GM12801 (cell line): ENCODE data around the gene FAM167B.

Source experiments
- CTCF ChIP-seq: IDR thresholded peaks from one replicate; pipeline ENCODE4 v1.5.1; 2011; ENCODE audit warnings: control low read depth; ENCODE audit not compliant: insufficient read length; ENCODE audit errors: extremely low read depth

FAM167B gene

GRCh38 chr1:32220746-32221580 lies 26.1 kb upstream of the FAM167B start:
- TF ChIP-seq CTCF: no peak

- no peak for TF ChIP-seq CTCF
Observed at GRCh38 chr1:32221581-32221979, 25.4 kb upstream of the FAM167B start.

- TF ChIP-seq CTCF: no peak
Observed at GRCh38 chr1:32221980-32222755, 24.9 kb upstream of the FAM167B start, which contains the start of the genes EIF3I and TMEM234. EIF3I (plus strand) TSS chr1:32222407; CDS start chr1:32222442, 35 bp downstream. TMEM234 (minus strand) TSS chr1:32222353; CDS start chr1:32222322, 31 bp downstream.

- no peak for TF ChIP-seq CTCF
Observed at GRCh38 chr1:32223683-32224082, 23.3 kb upstream of the FAM167B start.

- TF ChIP-seq CTCF: no peak
Observed at GRCh38 chr1:32224285-32224684, 22.7 kb upstream of the FAM167B start.

GRCh38 chr1:32228771-32229170 lies 18.3 kb upstream of the FAM167B start:
- no peak for TF ChIP-seq CTCF

- no peak for TF ChIP-seq CTCF
Observed at GRCh38 chr1:32231843-32232432, 15.1 kb upstream of the FAM167B start.
